Measurements from ENCODE around the gene IL37. TPM values are rescaled to one million over a fixed set of nuclear protein-coding genes. Genes with fewer than 3 reads are reported as not detected.

Gene IL37
- total RNA-seq, 1 experiment from 2014 or later, result not detected

DNA sequence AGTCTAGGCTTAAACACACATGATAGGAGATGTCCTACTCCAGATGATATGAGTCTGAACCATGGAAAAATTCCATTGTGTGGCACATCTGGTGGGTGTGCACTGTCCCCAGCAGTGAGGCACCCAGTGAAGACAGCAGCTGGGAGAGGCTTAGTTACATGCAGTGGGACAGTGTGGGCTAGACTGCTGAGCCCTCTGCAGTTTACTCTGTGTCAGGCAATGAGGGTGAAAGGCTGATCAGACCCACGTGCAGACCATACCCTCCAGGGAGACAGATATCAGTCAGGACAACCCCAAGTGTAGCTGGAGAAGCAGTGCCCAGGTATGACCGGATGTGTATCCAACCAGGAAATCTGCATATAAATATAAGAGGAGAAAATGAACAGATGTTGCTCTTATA lies 13.4 kb downstream of the IL37 start:
- Mint-ChIP-seq H3K4me3 (ENCODE audit: unreplicated experiment) (no peak overlapping the region), H3K36me3 (ENCODE audit: insufficient read depth, unreplicated experiment) (no peaks in the 10 kb centered on the region), H3K27ac (ENCODE audit: low read depth, unreplicated experiment) (no peak overlapping the region), H3K9me3 (ENCODE audit: unreplicated experiment) (no peaks in the 10 kb centered on the region), H3K27me3 (ENCODE audit: insufficient read depth, unreplicated experiment) (no peaks in the 10 kb centered on the region), H3K4me1 (ENCODE audit: insufficient read depth, unreplicated experiment) (no peaks in the 10 kb centered on the region)
- no TSS peak for BruUV-seq (replicated peaks)
- ChIA-PET POLR2A (interaction anchor here (0.8 kb wide), 1 partner anchor 12 kb away, joined by 3 read pairs; no protein-coding TSS in a partner anchor), CTCF (interaction anchor here (0.6 to 1.1 kb wide), 4 partner anchors 13 to 174 kb away, joined by 3 to 5 read pairs (median 3); partner anchors contain the start of gene IL37)
- TF ChIP-seq, protein P1, sequence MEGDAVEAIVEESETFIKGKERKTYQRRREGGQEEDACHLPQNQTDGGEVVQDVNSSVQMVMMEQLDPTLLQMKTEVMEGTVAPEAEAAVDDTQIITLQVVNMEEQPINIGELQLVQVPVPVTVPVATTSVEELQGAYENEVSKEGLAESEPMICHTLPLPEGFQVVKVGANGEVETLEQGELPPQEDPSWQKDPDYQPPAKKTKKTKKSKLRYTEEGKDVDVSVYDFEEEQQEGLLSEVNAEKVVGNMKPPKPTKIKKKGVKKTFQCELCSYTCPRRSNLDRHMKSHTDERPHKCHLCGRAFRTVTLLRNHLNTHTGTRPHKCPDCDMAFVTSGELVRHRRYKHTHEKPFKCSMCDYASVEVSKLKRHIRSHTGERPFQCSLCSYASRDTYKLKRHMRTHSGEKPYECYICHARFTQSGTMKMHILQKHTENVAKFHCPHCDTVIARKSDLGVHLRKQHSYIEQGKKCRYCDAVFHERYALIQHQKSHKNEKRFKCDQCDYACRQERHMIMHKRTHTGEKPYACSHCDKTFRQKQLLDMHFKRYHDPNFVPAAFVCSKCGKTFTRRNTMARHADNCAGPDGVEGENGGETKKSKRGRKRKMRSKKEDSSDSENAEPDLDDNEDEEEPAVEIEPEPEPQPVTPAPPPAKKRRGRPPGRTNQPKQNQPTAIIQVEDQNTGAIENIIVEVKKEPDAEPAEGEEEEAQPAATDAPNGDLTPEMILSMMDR (IDR thresholded peaks at IDR 0.05; ENCODE audit: unreplicated experiment), result no peak
- intact Hi-C loops (cut with micrococcal nuclease), result no loop called here
- no peak for DNase-seq (ENCODE audit: unreplicated experiment)

DNA sequence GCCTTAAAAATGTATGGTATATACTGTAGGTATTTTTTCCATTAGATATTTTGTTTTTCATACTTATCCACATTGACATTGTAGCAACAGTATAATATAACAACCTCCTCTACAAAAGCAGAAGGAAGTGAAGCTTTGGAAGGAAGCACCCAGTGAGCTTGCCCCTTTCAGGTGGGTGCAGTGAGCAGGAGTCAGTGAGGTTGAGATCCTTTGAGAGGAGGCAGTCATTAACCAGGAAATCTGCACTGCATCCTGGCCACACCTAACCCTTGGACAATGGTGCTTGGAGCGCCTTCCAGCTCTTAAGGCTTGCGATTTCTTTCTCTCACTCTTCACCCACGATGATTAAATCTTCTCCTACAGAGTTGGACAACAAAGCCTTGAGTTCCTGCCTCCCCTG lies 13.9 kb downstream of the IL37 start:
- H3K9me3 Mint-ChIP-seq (ENCODE audit: unreplicated experiment), result no peaks in the 10 kb centered on the region
- no peaks in the 10 kb centered on the region for H3K4me1 Mint-ChIP-seq (ENCODE audit: insufficient read depth, unreplicated experiment)
- no TSS peak for BruUV-seq (replicated peaks)
- H3K36me3 Mint-ChIP-seq (ENCODE audit: insufficient read depth, unreplicated experiment), result no peaks in the 10 kb centered on the region
- DNase-seq (ENCODE audit: unreplicated experiment), result no peak
- CTCF ChIA-PET, result interaction anchor here (1.1 to 3.1 kb wide), 3 partner anchors 17 to 174 kb away, joined by 3 to 15 read pairs (median 3); no protein-coding TSS in a partner anchor
- intact Hi-C loops (cut with micrococcal nuclease), result no loop called here
- H3K27me3 Mint-ChIP-seq (ENCODE audit: insufficient read depth, unreplicated experiment), result no peaks in the 10 kb centered on the region
- TF ChIP-seq, protein P1 (IDR thresholded peaks at IDR 0.05; ENCODE audit: unreplicated experiment), result no peak
- H3K27ac Mint-ChIP-seq (ENCODE audit: low read depth, unreplicated experiment), result no peak overlapping the region
- H3K4me3 Mint-ChIP-seq (ENCODE audit: unreplicated experiment), result no peak overlapping the region
- POLR2A ChIA-PET, result interaction anchor here (0.8 kb wide), 1 partner anchor 11 kb away, joined by 3 read pairs; no protein-coding TSS in a partner anchor

DNA sequence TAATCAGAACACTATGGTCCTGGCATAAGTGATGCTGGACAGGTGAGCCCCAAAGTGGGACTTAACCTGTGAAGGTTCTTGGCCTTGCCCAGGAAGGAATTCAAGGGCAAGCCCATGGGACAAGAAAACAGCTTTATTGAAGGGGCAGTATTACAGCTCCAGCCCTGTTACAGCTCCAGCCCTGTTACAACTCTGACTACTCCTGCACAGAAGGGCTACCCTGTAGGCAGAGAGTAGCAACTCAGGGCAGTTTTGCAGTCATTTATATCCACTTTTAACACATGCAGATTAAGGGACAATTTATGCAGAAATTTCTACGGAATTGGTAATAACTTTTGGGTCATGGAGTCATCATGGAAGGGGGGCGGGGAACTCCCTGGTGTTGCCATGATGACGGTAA lies 15.7 kb downstream of the IL37 start:
- Mint-ChIP-seq H3K4me3 (ENCODE audit: unreplicated experiment) (no peak overlapping the region), H3K27me3 (ENCODE audit: insufficient read depth, unreplicated experiment) (no peaks in the 10 kb centered on the region), H3K27ac (ENCODE audit: low read depth, unreplicated experiment) (no peak overlapping the region), H3K4me1 (ENCODE audit: insufficient read depth, unreplicated experiment) (no peaks in the 10 kb centered on the region), H3K36me3 (ENCODE audit: insufficient read depth, unreplicated experiment) (no peaks in the 10 kb centered on the region), H3K9me3 (ENCODE audit: unreplicated experiment) (no peaks in the 10 kb centered on the region)
- TF ChIP-seq, protein P1 (IDR thresholded peaks at IDR 0.05; ENCODE audit: unreplicated experiment), result no peak
- DNase-seq (ENCODE audit: unreplicated experiment), result no peak
- BruUV-seq (replicated peaks), result no TSS peak
- POLR2A ChIA-PET, result interaction anchor here (1.0 kb wide), 1 partner anchor 8 kb away, joined by 3 read pairs; no protein-coding TSS in a partner anchor
- CTCF ChIA-PET, result interaction anchor here (1.6 to 3.1 kb wide), 2 partner anchors 15 to 177 kb away, joined by 7 to 15 read pairs; no protein-coding TSS in a partner anchor
- intact Hi-C loops (cut with micrococcal nuclease), result no loop called here

DNA sequence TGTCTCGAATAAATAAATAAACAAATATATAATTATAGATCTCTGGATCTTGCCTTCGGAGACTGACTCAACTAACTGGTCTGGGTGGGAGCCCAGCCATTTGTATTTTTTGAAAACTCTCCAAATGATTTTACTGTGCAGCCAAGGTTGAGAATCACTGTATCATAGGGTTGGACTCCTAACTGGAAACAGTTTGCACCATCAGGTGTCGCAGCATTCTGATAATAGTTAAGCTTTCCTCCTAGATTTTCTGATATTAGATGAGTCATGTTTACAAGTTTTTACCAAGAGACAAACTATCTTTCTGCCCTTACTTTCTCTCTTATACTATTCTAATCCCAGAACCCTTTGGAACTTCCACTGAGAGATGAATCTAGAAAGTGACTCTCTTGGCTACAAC lies 16.8 kb downstream of the IL37 start:
- H3K9me3 Mint-ChIP-seq (ENCODE audit: unreplicated experiment), result no peaks in the 10 kb centered on the region
- CTCF ChIA-PET, result interaction anchor here (3.1 kb wide), 1 partner anchor 14 kb away, joined by 15 read pairs; no protein-coding TSS in a partner anchor
- POLR2A ChIA-PET, result no interaction called here
- no peak overlapping the region for H3K27ac Mint-ChIP-seq (ENCODE audit: low read depth, unreplicated experiment)
- DNase-seq (ENCODE audit: unreplicated experiment), result no peak
- TF ChIP-seq, protein P1 (IDR thresholded peaks at IDR 0.05; ENCODE audit: unreplicated experiment), result no peak
- intact Hi-C loops (cut with micrococcal nuclease), result no loop called here
- H3K27me3 Mint-ChIP-seq (ENCODE audit: insufficient read depth, unreplicated experiment), result no peaks in the 10 kb centered on the region
- no peaks in the 10 kb centered on the region for H3K4me1 Mint-ChIP-seq (ENCODE audit: insufficient read depth, unreplicated experiment)
- no peak overlapping the region for H3K4me3 Mint-ChIP-seq (ENCODE audit: unreplicated experiment)
- no peaks in the 10 kb centered on the region for H3K36me3 Mint-ChIP-seq (ENCODE audit: insufficient read depth, unreplicated experiment)
- BruUV-seq (replicated peaks), result no TSS peak

Data from MCF 10A (cell line).